ENCODE measurements around the gene MAPKAPK2. TPM values are rescaled to one million over a fixed set of nuclear protein-coding genes. Genes with fewer than 3 reads are reported as not detected.

The MAPKAPK2 gene
- total RNA-seq, 1 donor from 2014 or later: 51.1 TPM

DNA sequence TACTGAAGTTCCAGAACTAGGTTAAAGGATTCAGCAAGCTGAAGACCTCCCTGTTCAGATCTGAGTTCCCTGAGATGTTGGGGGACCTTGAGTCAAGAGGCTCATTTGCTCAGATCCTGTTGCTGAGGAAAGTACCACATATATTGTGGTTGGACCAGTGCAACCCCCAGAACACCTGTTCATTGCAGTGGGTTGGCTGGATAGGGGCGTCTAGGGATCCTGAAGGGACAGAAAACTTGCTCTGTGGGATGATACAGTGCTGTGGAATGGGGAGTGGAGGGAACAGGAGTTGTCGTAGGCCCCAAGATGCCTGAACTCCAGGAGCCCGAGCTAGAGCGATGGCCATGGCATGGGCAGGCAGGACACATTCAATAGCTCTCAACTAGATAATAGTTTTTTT lies 24.6 kb upstream of the MAPKAPK2 start:
- peaks cover 4% of the 10 kb centered on the region for H3K27me3 ChIP-seq
- TF ChIP-seq, protein P1, sequence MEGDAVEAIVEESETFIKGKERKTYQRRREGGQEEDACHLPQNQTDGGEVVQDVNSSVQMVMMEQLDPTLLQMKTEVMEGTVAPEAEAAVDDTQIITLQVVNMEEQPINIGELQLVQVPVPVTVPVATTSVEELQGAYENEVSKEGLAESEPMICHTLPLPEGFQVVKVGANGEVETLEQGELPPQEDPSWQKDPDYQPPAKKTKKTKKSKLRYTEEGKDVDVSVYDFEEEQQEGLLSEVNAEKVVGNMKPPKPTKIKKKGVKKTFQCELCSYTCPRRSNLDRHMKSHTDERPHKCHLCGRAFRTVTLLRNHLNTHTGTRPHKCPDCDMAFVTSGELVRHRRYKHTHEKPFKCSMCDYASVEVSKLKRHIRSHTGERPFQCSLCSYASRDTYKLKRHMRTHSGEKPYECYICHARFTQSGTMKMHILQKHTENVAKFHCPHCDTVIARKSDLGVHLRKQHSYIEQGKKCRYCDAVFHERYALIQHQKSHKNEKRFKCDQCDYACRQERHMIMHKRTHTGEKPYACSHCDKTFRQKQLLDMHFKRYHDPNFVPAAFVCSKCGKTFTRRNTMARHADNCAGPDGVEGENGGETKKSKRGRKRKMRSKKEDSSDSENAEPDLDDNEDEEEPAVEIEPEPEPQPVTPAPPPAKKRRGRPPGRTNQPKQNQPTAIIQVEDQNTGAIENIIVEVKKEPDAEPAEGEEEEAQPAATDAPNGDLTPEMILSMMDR (IDR thresholded peaks at IDR 0.05): no peak
- no peak for TF ChIP-seq POLR2A (IDR thresholded peaks at IDR 0.05)
- no peak for TF ChIP-seq POLR2AphosphoS5 (IDR thresholded peaks at IDR 0.05; ENCODE audit: insufficient read depth in 1 of 2, low read depth in 1 of 2)
- DNase-seq (ENCODE audit: extremely low spot score in 2 of 2): no peak
- H3K36me3 ChIP-seq: no peaks in the 10 kb centered on the region
- intact Hi-C loops (cut with DNase I): no loop called here
- H3K4me3 ChIP-seq: no peak overlapping the region
- H3K27ac ChIP-seq: no peak overlapping the region
- H3K4me1 ChIP-seq: peaks cover 17% of the 10 kb centered on the region
- no peaks in the 10 kb centered on the region for H3K9me3 ChIP-seq

DNA sequence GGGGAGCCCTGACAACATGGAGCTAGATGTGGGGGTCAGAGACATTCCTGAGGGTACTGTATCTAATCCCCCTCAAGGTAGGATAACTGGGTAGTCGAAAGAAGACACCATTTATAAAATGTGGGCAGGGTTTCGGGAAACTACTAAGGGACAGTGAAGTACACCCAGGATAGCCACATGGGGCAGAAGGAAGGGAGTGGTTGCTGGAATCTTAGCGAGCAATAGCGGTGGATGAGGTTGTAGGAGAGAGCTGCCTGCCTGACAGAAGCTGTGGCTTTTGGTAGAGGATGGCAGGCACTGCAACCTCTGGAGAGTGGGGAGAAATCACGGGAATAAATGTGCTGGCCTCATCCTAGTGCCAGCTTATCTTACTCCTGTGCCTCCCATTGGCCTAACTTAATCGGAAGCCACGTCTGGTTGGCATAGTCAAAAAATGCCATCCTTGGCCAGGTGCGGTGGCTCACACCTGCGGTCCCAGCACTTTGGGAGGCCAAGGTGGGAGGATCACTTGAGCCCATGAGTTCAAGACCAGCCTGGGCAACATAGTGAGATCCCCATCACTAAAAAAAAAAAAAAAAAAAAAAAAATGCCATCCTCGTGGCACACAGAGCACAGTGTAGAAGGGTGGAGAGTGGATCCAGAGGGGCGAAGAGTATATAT lies 23.4 kb upstream of the MAPKAPK2 start:
- H3K4me3 ChIP-seq: no peak overlapping the region
- no peaks in the 10 kb centered on the region for H3K9me3 ChIP-seq
- H3K27me3 ChIP-seq: peaks cover 4% of the 10 kb centered on the region
- no peaks in the 10 kb centered on the region for H3K36me3 ChIP-seq
- H3K27ac ChIP-seq: no peak overlapping the region
- peaks cover 17% of the 10 kb centered on the region for H3K4me1 ChIP-seq
- intact Hi-C loops (cut with DNase I): no loop called here
- DNase-seq (ENCODE audit: extremely low spot score in 2 of 2): no peak
- no peak for TF ChIP-seq POLR2AphosphoS5 (IDR thresholded peaks at IDR 0.05; ENCODE audit: insufficient read depth in 1 of 2, low read depth in 1 of 2)
- no peak for TF ChIP-seq POLR2A (IDR thresholded peaks at IDR 0.05)
- TF ChIP-seq, protein P1 (IDR thresholded peaks at IDR 0.05): no peak

DNA sequence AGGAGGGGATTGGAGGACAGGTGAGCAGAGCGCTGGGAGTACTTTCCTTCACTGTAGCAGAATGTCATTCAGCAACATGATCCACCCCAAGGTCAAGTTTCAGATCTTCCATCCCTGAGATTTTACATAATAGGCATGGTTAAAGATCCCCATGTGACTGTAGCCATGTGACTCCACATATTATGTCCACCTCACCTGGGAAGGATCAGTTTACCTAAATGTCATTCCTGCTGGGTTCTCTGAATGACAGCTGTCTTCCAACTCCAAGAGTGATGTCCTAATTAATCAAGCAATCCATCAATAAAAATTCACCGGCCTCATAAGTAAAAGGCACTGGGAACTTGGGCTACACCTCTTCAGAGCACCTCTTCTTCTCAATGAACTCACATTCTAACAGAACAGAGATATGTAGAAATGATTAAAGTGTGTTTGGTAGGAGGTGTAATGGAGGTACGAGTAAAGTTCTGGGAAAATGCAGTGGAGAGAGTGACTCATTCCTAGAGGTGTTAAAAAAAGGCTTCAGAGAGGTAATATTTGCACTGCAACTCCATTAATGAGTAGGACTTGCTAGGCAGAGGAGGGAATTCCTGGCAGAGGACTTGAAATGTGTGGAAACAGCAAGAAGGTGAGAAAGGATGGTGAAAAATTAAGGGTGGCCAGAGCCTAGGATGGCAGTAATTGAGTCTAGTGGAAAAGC lies 22.2 kb upstream of the MAPKAPK2 start:
- intact Hi-C loops (cut with DNase I): no loop called here
- no peak for DNase-seq (ENCODE audit: extremely low spot score in 2 of 2)
- Histone ChIP-seq H3K9me3 (no peaks in the 10 kb centered on the region), H3K4me3 (no peak overlapping the region), H3K4me1 (peaks cover 17% of the 10 kb centered on the region), H3K36me3 (no peaks in the 10 kb centered on the region), H3K27me3 (peaks cover 4% of the 10 kb centered on the region), H3K27ac (no peak overlapping the region)
- TF ChIP-seq POLR2AphosphoS5 (IDR thresholded peaks at IDR 0.05; ENCODE audit: insufficient read depth in 1 of 2, low read depth in 1 of 2) (no peak), POLR2A (IDR thresholded peaks at IDR 0.05) (no peak)
- TF ChIP-seq, protein P1 (IDR thresholded peaks at IDR 0.05): no peak

DNA sequence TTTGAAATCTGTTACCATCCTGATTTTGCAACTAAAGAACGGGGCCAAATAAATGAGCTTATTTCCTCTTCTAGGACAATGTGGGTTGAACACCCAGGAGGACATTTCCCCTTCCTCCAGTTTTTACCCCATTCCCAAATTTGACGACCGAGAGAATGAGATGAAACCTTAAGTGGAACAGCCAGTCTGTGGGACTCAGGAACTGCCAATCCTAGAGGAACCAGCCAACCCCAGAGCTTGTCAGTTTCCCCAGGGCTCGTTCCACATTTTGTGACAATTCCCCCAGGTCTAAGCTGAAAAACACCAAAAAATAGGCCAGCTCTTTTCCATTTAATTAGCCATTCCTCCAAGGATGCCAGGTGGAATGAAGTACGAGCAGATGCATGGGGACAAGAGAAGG lies 21.3 kb upstream of the MAPKAPK2 start:
- DNase-seq (ENCODE audit: extremely low spot score in 2 of 2): no peak
- Histone ChIP-seq H3K4me1 (peaks cover 11% of the 10 kb centered on the region), H3K27me3 (peaks cover under 1% of the 10 kb centered on the region), H3K9me3 (no peaks in the 10 kb centered on the region), H3K4me3 (no peak overlapping the region), H3K36me3 (no peaks in the 10 kb centered on the region), H3K27ac (no peak overlapping the region)
- TF ChIP-seq POLR2A (IDR thresholded peaks at IDR 0.05) (no peak), POLR2AphosphoS5 (IDR thresholded peaks at IDR 0.05; ENCODE audit: insufficient read depth in 1 of 2, low read depth in 1 of 2) (no peak)
- TF ChIP-seq, protein P1 (IDR thresholded peaks at IDR 0.05): no peak
- intact Hi-C loops (cut with DNase I): no loop called here
